ENCODE measurements around the gene IFT27.
"Not testable (repeated sequence)": the region's sequence is repeated elsewhere in the genome, so short reads cannot be mapped to it uniquely, and the experiment has no call there.

The IFT27 gene

GRCh38 chr22:36743011-36743410 lies 32.9 kb downstream of the IFT27 start:
- no peak for DNase-seq

- DNase-seq = no peak
Measured at GRCh38 chr22:36741968-36742367, 34.0 kb downstream of the IFT27 start.

- no peak for DNase-seq
Measured at GRCh38 chr22:36741204-36741793, 34.6 kb downstream of the IFT27 start.

- DNase-seq = no peak
Measured at GRCh38 chr22:36740716-36741115, 35.2 kb downstream of the IFT27 start.

GRCh38 chr22:36739185-36739584 lies 36.7 kb downstream of the IFT27 start:
- DNase-seq = no peak

- DNase-seq = no peak
Measured at GRCh38 chr22:36738416-36739020, 37.4 kb downstream of the IFT27 start.

- no peak for DNase-seq
Measured at GRCh38 chr22:36737776-36738175, 38.1 kb downstream of the IFT27 start.

GRCh38 chr22:36736701-36737320 lies 39.1 kb downstream of the IFT27 start:
- no peak for DNase-seq

- DNase-seq = no peak
Measured at GRCh38 chr22:36734171-36735058, 41.5 kb downstream of the IFT27 start.

- no peak for DNase-seq
Measured at GRCh38 chr22:36733271-36733670, 42.6 kb downstream of the IFT27 start.

- no peak for DNase-seq
Measured at GRCh38 chr22:36732609-36733008, 43.3 kb downstream of the IFT27 start.

- no peak for DNase-seq
Measured at GRCh38 chr22:36731916-36732315, 44.0 kb downstream of the IFT27 start.

GRCh38 chr22:36731321-36731720 lies 44.6 kb downstream of the IFT27 start:
- DNase-seq = not testable (repeated sequence)

GRCh38 chr22:36730176-36730858 lies 45.6 kb downstream of the IFT27 start:
- no peak for DNase-seq

GRCh38 chr22:36729321-36729720 lies 46.6 kb downstream of the IFT27 start:
- no peak for DNase-seq

GRCh38 chr22:36728505-36728904 lies 47.4 kb downstream of the IFT27 start:
- no peak for DNase-seq

- DNase-seq = no peak
Measured at GRCh38 chr22:36727927-36728488, 47.9 kb downstream of the IFT27 start.

- no peak for DNase-seq
Measured at GRCh38 chr22:36727110-36727509, 48.8 kb downstream of the IFT27 start.

GRCh38 chr22:36726007-36726380 lies 49.9 kb downstream of the IFT27 start:
- DNase-seq = no peak

GRCh38 chr22:36725366-36726006 lies 50.4 kb downstream of the IFT27 start:
- no peak for DNase-seq

- no peak for DNase-seq
Measured at GRCh38 chr22:36724836-36725235, 51.1 kb downstream of the IFT27 start.

- DNase-seq = no peak
Measured at GRCh38 chr22:36722055-36722454, 53.9 kb downstream of the IFT27 start.
